GM19468 (cell line): Measurements from ENCODE around the gene DGKI.
A peak's percentile ranks its signal among the peaks of the same experiment; 100 is the strongest.
"Not testable (repeated sequence)": the region's sequence is repeated elsewhere in the genome, so short reads cannot be mapped to it uniquely, and the experiment has no call there.

ENCODE experiments used
- ATAC-seq: cut with Tn5 transposase; IDR thresholded peaks from one replicate; pipeline ENCODE4 v1.9.1; 2021; ENCODE audit warnings: mild to moderate bottlenecking, moderate library complexity, moderate number of reproducible peaks; ENCODE audit not compliant: unreplicated experiment; ENCODE audit errors: extremely low read depth

DGKI gene

DNA sequence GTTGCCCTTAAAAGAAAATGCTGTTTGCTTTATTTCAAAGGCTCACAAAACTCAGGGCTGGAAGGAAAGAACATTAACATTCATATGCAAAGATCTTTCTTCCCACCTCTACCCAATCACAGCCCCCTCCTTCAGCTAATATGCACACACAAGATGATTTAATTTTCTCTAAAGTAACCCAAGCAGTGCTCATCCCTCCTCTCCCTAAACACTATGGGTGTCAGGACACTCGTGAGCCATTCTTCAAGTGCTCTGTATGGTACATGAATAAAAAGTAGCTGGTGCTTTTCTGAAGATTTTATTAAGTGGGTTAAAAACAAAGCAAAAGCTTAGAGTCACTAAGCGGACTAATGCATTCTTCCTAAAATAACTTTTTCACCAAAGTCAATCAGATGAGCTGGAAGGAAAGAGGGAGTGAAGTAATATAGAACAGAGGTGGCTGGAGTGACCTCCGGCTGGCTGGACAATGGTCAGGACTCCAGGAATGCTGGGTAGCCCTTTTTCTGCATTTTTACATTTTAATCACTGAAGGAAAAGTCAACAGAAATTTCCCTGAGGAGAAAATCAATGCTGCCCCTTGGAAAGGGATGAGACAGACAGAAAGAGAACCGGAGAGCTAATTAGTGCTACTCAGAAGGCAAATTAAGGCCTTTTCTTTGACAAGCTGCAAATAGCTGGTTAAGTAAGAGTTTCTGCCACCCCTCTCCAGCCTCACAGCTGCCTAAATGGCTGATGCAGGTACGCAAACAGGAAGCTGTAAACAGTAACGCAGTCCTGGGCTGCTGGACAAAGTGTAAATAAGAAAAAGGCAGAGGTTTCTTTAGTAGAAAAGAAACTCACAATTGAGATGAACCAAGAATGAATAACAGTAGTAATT is 6.6 kb downstream of the DGKI start:
- ATAC-seq = no peak

DNA sequence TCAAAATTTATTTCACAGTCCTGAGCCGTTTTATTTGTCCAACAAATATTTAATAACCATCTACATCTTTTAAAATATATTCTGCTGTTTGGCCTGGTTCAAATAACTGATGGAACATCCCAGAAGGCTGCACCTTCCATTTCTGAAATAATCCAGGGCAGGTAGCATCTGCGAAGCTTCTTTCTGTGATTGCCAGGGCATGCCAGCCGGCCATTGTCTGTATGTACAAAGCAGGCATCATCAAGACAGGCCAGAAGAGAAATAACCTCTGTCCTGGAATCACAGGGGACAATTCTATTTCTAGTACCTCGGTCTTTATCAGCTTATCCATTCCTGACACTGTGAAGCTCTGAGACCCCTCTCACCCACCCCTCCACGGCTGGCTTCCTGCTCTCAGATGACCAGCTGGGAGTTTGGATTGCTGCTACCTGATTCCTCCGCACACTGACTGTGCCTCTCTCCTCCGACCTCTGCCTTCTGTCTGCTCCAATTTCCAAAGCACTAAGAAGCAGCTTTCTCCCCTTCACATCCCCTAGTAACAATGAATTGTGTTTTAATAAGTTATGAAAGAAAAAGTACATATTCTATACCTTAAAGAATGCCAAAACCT is 8.0 kb downstream of the DGKI start:
- no peak for ATAC-seq

- no peak for ATAC-seq
Observed at GRCh38 chr7:137836541-137836940, 10.2 kb downstream of the DGKI start.

GRCh38 chr7:137836113-137836509 is 10.7 kb downstream of the DGKI start:
- ATAC-seq = no peak

DNA sequence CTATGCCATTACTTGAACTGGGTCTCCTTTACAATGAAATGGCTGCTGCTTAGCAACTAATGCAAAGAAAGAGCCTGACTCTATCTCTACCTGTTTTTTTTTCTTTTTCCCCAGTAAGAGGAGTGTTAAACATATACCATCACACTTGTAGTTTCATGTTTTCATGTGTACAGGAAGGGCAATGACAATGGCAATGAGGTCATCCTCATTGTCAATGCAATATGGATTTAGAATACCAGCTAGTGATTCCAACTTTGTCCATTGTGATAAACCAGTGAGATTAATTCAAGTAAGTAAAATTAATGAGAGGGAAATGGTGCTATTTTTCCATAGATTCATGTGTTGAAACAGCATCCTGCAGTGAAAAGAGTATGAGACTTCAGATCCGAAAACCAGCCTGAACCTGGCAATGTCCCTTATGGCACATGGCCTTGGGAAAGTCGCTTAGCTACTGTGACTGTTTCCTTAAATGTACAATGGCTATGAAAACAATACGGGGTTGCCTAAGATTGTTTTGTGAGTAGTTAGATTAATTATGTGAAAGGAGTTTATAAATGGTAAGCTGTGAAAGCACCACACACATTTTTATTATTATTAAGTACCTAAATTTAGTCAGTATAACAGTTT is 11.2 kb downstream of the DGKI start:
- ATAC-seq = no peak

DNA sequence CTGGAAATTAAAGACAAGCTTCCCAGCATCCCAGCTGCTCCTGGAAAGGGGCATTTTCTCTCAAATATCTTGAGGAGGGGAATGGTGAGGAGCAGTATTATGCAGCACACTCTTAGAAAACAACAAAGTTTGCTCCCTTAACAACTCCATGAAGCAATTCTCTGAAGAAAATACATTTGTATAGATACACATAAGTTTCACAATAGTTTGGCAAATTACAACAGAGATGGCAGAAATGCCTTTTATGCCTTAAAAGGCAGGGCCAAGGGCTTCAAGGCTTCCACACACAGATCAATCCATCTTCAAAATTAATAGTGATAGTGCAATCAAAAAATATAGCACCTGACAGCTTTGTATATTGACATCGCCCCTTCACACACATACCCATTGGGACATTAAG is 12.2 kb downstream of the DGKI start:
- ATAC-seq = no peak

- ATAC-seq = not testable (repeated sequence)
Observed at GRCh38 chr7:137832990-137833389, 13.8 kb downstream of the DGKI start.

DNA sequence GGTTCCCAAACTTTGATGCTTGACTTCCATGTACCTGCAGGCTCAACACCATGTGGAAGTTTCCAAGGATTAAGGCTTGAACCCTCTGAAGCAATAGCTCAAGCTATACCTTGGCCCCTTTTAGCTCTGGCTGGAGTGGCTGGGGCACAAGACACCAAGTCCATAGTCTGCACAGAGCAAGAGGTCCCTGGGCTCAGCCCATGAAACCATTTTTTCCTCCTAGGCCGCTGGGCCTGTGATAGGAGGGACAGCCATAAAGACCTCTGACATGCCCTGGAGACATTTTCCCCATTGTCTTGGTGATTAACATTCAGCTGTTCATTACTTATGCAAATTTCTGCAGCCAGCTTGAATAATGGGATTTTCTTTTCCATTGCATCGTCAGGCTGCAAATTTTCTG is 14.4 kb downstream of the DGKI start:
- ATAC-seq = no peak

- ATAC-seq = not testable (repeated sequence)
Observed at GRCh38 chr7:137831555-137831954, 15.2 kb downstream of the DGKI start.

DNA sequence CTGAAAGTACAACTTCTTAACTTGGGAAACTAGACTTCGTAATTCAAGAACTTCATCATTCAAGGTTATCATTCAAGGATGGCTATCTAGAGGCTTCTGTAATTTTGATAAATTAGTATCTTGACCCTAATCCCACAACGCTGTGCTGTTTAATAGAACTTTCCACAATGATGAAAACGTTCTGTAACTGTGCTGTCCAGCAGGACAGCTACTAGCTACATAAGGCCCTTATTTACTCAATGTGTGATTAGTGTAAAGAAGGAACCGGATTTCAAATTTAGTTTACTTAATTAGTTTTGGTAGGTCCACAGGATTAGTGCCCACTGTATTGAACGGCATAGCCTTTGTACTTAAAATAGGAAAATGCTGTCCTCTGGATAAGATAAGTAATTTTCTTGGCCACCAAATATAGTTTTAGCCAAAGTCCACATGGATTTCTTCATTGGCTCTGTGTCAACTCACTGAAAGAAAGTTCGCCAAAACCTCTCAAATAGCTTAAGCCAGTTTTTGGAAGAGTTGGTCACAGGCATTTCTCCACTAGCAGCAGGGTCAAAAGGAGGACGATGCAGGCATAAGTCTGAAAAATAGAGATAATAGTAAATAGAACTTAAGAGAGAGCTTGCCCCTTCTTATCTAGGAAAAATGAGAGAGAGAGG is 17.3 kb downstream of the DGKI start:
- ATAC-seq = no peak

DNA sequence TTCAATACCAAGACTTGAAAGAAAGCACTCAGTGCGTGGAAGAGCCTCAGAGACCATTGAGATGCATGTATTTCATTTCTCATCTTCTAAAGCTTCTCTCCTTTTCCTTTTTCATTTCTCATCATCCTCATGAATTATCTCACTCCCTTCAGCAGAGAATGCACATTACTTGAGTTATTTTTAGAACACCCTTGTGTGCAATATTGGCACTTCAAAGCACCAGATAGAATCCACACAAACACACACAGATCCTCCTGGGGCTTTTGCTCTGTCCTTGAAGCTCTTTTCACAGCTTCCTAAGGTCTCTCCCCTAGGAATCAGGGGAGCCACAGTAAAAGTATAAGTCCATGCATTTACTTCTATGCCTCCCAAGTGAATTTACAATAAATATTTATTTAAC is 18.3 kb downstream of the DGKI start:
- ATAC-seq = no peak

DNA sequence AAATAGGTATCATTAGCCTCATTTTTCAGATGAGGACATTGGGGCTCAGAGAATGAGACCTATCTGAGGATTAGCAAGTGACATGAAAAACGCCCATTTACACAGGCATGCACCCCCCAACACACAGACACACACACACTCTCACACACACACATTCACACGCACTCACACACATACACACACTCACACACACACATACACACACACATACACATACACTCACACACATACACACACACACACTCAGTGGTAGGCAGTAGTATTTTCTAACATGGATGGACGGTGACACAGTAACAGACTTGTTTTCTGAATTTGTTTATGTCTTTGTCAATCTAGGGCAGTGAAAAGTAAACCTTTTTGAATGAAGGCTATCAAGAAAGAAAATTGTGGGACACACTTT is 21.3 kb downstream of the DGKI start:
- ATAC-seq = no peak

DNA sequence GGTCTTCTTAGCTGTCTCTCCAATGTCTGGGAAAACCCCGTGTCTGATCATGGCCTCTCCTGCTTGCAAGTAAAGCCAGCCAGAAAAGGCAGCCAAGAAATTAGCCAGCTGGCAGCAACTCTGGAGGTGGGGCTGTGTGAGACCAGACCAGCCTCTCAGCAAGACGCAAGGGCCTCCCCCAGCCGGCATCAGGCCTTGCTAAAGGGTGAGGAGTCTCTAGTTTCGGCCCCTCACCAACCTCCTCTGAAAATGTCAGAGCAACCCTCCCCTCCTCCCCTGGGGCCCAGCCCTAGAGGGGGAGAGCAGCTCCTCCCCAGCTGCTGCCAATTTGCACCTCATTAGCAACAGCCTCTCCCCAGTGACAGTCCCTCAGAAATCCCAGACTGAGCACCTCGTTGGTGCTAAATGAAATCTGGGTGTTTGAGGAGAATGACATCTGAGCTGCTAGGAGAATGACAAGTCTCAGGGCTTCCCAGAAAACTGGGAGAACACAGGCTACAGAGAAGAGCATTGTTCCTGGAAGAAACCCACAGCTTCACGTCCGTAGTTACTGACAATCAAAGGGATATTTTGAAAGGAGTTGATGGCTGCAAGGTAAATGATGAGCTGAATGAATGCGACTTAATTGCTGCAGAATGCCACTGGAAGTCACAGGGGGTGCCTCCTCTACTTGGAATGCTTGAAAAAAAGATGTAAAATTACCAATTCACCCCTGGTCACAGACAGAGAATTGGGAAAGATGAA is 25.9 kb downstream of the DGKI start:
- ATAC-seq = peak; percentile 63

DNA sequence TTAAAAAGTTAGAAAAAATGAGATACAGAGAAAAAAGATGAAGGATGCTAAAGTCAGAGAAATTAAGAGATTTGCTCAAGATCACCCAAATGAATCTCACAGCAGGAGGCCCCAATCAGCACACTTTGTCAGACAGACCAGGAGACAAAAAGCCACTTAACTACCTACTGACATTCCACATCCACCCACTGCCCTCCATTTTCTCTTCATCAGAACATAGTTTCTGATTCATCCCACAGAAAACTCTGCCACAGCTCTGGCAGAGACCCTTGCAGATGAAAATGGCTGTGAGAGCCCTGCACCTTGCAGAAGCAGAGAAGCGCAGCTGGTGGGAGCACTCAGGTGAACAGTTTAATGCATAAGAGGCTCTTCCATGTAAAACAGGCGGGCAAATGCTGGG is 26.6 kb downstream of the DGKI start:
- no peak for ATAC-seq

GRCh38 chr7:137818036-137818435 is 28.7 kb downstream of the DGKI start:
- ATAC-seq = no peak

DNA sequence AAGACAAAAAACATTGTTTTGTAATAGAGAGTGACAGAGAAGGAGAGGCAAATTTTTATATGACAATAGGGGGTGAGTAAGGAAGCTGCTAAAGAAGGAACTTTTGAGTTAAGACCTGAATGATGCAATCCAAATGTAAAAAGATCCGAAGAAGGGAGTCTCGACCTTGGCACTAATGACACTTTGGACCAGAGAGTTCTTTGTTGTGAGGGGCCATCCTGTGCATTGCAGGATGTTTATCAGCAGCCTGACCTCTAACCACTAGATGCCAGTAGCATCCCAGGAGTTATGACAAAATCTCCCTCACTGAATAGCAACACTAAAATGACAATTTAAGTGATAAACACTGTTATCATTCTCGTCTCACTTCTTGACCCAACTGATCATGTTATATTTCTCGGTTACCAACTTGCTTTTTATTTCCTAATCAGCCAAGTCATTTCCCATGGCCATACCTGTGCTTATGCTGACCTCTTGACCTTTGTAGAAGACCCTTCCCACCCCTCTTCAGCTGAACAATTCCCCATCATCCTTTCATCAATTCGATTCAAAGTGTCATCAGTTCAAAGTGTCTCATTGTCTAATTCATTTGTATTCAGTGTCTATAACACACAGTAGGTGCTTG is 30.0 kb downstream of the DGKI start:
- ATAC-seq = no peak

DNA sequence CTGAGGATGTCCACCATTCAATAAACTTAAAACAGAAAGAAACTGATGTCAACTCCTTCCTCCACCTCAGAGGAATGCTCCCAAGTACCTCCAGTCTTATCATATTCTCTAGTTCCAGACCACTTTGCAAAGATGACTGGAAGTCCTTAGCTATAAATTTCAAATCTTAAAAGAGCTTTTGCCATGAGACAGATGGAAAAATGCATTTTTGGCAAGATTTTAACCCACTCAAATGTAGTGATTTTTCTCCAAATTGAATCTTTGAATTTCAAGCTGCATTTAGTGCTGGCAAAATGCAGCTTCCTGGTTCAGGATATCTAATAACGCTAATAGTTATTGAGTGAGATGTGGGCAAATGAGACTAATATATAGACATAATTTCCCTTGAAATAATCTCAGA is 33.2 kb downstream of the DGKI start:
- no peak for ATAC-seq

DNA sequence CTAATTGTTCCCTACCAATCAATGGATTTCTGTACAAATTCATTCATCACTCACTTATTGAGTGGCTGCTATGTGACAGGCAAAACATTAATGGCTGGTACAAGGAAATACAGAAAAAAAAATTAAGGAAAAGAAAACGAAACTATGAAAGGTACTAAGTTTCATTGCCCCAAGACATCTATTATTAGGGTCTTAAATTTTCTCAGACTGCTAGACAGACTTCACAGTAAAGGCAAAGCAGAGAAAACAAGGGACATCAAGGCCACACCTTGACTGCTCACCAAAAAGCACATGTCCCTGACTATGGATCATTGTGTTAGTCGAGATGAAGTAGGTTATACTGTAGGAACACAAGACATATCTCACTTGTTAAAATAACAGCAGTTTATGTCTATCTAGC is 36.5 kb downstream of the DGKI start:
- no peak for ATAC-seq

DNA sequence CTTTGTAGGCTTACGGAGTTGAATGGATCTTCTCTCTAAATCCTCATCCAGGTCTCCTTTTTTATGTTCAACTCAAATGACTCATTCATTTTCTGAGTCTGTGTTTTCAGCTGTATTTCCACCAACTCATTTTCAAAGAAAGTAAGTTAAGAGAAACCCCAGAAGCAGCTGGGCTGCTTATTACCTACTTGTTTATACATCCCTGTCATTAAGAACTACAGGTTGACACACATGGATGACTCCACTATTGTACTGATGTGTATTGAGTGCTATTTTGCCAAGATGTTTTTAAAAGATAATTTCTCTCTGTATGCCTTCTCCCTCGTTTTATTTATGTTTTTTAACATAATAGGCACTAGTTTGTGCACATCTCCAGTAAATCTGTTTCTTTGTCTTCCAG is 41.9 kb downstream of the DGKI start:
- no peak for ATAC-seq

DNA sequence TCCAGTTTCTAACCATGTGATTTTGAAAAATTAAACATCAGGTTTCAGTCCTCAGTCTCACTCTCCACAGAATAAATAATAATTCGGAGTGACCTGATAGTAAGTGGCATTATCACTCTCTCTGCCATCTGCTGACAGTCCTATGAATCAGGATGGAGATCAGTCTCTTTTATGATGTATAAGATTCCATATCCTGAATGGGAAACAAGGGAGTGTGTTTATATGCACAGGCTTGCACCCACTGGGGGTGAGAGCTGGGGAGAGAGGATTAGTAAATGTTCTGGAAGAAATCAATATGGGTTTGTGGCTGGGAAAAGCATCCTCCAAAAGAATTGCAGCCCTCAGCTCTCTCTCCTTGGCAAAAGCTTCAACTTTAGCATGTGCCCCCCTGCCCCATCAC is 45.3 kb downstream of the DGKI start:
- ATAC-seq = no peak
